HEK293 (cell line): ENCODE results near the gene TUBB3.

Experiments used
- CTCF ChIA-PET: fragments of 350-600 bp; formaldehyde crosslinking; extraction: SDS; loops from one replicate; lab custom pipeline; 2021; ENCODE audit warnings: antibody characterized with exemption; lab: Yijun Ruan, JAX
- POLR2A ChIA-PET: fragments of 300-600 bp; formaldehyde crosslinking; extraction: SDS; loops from one replicate; lab custom pipeline; 2020; ENCODE audit warnings: antibody characterized with exemption, inconsistent platforms; lab: Yijun Ruan, JAX
- H3K27ac ChIP-seq: fragments of 200-500 bp; sonication (Bioruptor generic); 2 replicates; pipeline ENCODE4 v1.5.1; 2014; ENCODE audit warnings: low read depth, low read length, control low read depth, inconsistent platforms; ENCODE audit errors: extremely low read depth
- H3K36me3 ChIP-seq, 2 experiments: fragments of 200-500 bp in 1 of 2; sonication (Bioruptor generic) in 1 of 2; 1 replicate in 1 of 2; 2 replicates in 1 of 2; pipeline ENCODE4 v1.5.1; 2014 to 2017; ENCODE audit warnings: inconsistent platforms in 2 of 2, low read length in 2 of 2; ENCODE audit not compliant: control insufficient read depth in 2 of 2, insufficient read depth in 1 of 2
- H3K4me1 ChIP-seq: fragments of 200-500 bp; sonication (Bioruptor generic); 2 replicates; pipeline ENCODE4 v1.5.1; 2014; ENCODE audit warnings: mild to moderate bottlenecking, low read length, inconsistent platforms; ENCODE audit not compliant: control insufficient read depth, insufficient read depth
- H3K4me3 ChIP-seq: 2 replicates; pipeline ENCODE4 v1.5.1; 2011; ENCODE audit warnings: low read depth, mild to moderate bottlenecking, control low read depth, low read length, moderate library complexity
- H3K9me3 ChIP-seq: fragments of 200-500 bp; sonication (Bioruptor generic); 2 replicates; pipeline ENCODE4 v1.5.1; 2014; ENCODE audit warnings: low read depth, low read length, inconsistent platforms; ENCODE audit not compliant: control insufficient read depth, insufficient read depth
- KLF1 ChIP-seq: fragments of 450-650 bp; formaldehyde crosslinking; IDR thresholded peaks from 2 replicates; pipeline ENCODE4 v1.5.1; 2016; ENCODE audit warnings: missing biosample characterization, missing genetic modification characterization
- SP3 ChIP-seq: fragments of 450-650 bp; formaldehyde crosslinking; IDR thresholded peaks from 2 replicates; pipeline ENCODE4 v1.5.1; 2016; ENCODE audit warnings: missing biosample characterization, missing genetic modification characterization
- TCF7L2 ChIP-seq: IDR thresholded peaks from 2 replicates; pipeline ENCODE4 v1.6.1; 2011; ENCODE audit warnings: low read depth, mild to moderate bottlenecking, inconsistent platforms, low read length, moderate library complexity, borderline replicate concordance
- ZBTB1 ChIP-seq: fragments of 450-650 bp; formaldehyde crosslinking; IDR thresholded peaks from 2 replicates; pipeline ENCODE4 v1.5.1; 2016; ENCODE audit warnings: missing biosample characterization, missing genetic modification characterization
- ZBTB10 ChIP-seq: fragments of 450-650 bp; formaldehyde crosslinking; IDR thresholded peaks from 2 replicates; pipeline ENCODE4 v1.5.1; 2016; ENCODE audit warnings: missing biosample characterization, missing genetic modification characterization
- ZBTB21 ChIP-seq: fragments of 450-650 bp; formaldehyde crosslinking; IDR thresholded peaks from 2 replicates; pipeline ENCODE4 v1.5.1; 2017; ENCODE audit warnings: missing biosample characterization, missing genetic modification characterization
- ZBTB44 ChIP-seq: fragments of 450-650 bp; IDR thresholded peaks from 2 replicates; pipeline ENCODE4 v1.5.1; 2018; ENCODE audit warnings: missing biosample characterization, mild to moderate bottlenecking, missing genetic modification characterization
- ZNF10 ChIP-seq: fragments of 450-650 bp; formaldehyde crosslinking; IDR thresholded peaks from 2 replicates; pipeline ENCODE4 v1.5.1; 2017; ENCODE audit warnings: missing biosample characterization, missing genetic modification characterization
- ZNF112 ChIP-seq: fragments of 450-650 bp; formaldehyde crosslinking; IDR thresholded peaks from 2 replicates; pipeline ENCODE4 v1.5.0; 2017; ENCODE audit warnings: missing biosample characterization, missing genetic modification characterization
- ZNF146 ChIP-seq: fragments of 450-650 bp; formaldehyde crosslinking; IDR thresholded peaks from 2 replicates; pipeline ENCODE4 v1.5.1; 2016; ENCODE audit warnings: missing biosample characterization, missing genetic modification characterization
- ZNF202 ChIP-seq: fragments of 450-650 bp; formaldehyde crosslinking; IDR thresholded peaks from 2 replicates; pipeline ENCODE4 v1.5.1; 2016; ENCODE audit warnings: missing biosample characterization, missing genetic modification characterization, borderline replicate concordance
- ZNF37A ChIP-seq: fragments of 450-650 bp; IDR thresholded peaks from 2 replicates; pipeline ENCODE4 v1.5.1; 2018; ENCODE audit warnings: missing biosample characterization, missing genetic modification characterization
- ZNF394 ChIP-seq: fragments of 450-650 bp; formaldehyde crosslinking; IDR thresholded peaks from 2 replicates; pipeline ENCODE4 v1.5.1; 2016; ENCODE audit warnings: missing biosample characterization, missing genetic modification characterization, mild to moderate bottlenecking, moderate library complexity, borderline replicate concordance
- ZNF510 ChIP-seq: fragments of 450-650 bp; formaldehyde crosslinking; IDR thresholded peaks from 2 replicates; pipeline ENCODE4 v1.5.1; 2018; ENCODE audit warnings: mild to moderate bottlenecking, missing genetic modification characterization, missing biosample characterization; ENCODE audit not compliant: insufficient replicate concordance
- ZNF548 ChIP-seq: fragments of 450-650 bp; formaldehyde crosslinking; IDR thresholded peaks from 2 replicates; pipeline ENCODE4 v1.5.1; 2016; ENCODE audit warnings: missing biosample characterization, missing genetic modification characterization
- ZNF623 ChIP-seq: fragments of 450-650 bp; formaldehyde crosslinking; IDR thresholded peaks from 2 replicates; pipeline ENCODE4 v1.5.1; 2016; ENCODE audit warnings: missing biosample characterization, missing genetic modification characterization
- ZNF624 ChIP-seq: fragments of 450-650 bp; formaldehyde crosslinking; IDR thresholded peaks from 2 replicates; pipeline ENCODE4 v1.5.1; 2017; ENCODE audit warnings: missing biosample characterization, missing genetic modification characterization
- ZNF76 ChIP-seq: fragments of 450-650 bp; formaldehyde crosslinking; IDR thresholded peaks from 2 replicates; pipeline ENCODE4; 2016; ENCODE audit warnings: low read depth, missing biosample characterization, missing genetic modification characterization, borderline replicate concordance
- TF ChIP-seq, protein P1 (sequence below): fragments of 450-650 bp; formaldehyde crosslinking; IDR thresholded peaks from 2 replicates; pipeline ENCODE4 v1.5.1; 2016; ENCODE audit warnings: missing biosample characterization, missing genetic modification characterization, borderline replicate concordance

TUBB3 gene

GRCh38 chr16:89946515-89946914, 23.4 kb downstream of the TUBB3 start:
- Histone ChIP-seq H3K4me1 (no peaks in the 10 kb centered on the region), H3K36me3 (no peaks in the 10 kb centered on the region; a peak in 1 of 3 replicates), H3K4me3 (no peak overlapping the region), H3K27ac (no peak overlapping the region), H3K9me3 (no peaks in the 10 kb centered on the region)
- TF ChIP-seq SP3 (tag by site-specific recombination) (no peak), ZNF146 (no peak), ZNF76 (tag by site-specific recombination) (no peak), ZNF112 (tag by site-specific recombination) (no peak), ZNF548 (tag by site-specific recombination) (no peak), ZBTB21 (tag by site-specific recombination) (no peak), ZNF394 (tag by site-specific recombination) (no peak), ZNF202 (tag by site-specific recombination) (no peak)
- POLR2A ChIA-PET: interaction anchor here (0.7 kb wide), 1 partner anchor 173 kb away, joined by 3 read pairs; no protein-coding TSS in a partner anchor
- CTCF ChIA-PET: no interaction called here

DNA sequence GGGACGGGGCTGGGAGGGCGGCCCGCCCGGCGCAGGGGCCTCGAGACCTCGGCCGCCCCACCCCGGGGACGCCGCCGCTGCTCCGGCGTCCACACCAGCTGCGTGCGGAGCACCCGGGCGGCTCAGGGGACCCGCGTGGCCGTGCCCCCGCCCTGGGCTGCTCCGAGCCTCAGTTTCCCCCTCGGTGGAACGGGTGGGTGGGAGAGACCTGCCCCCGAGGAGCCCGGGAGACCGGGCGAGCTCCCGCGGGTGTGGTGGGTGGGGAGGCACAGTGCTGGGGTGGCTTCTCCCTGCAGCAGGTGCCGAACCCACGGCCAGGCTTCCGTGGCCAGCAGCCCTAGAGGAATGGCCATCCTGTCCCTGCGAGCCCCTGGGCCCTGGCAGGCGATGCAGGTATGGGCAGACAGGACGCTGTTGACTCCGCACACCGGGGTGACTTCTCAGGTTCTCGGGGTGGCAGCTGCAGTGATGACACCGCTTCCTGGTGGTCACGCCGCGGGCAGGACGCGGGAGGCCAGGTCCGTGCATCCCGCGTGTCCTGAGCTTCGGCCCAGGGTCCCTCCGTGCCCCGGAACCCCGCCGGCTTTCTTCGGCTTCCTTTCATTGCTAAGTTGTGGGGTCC, 26.1 kb downstream of the TUBB3 start:
- H3K4me3 ChIP-seq: peak overlapping the region; percentile 61
- no peaks in the 10 kb centered on the region for H3K4me1 ChIP-seq
- TF ChIP-seq ZBTB1 (tag by site-specific recombination) (no peak), ZNF37A (no peak), ZNF10 (tag by site-specific recombination) (0 out of 2 replicates have a peak, but pooled peaks have one; percentile 19), ZBTB44 (tag by site-specific recombination) (no peak), ZNF624 (tag by site-specific recombination) (no peak), TCF7L2 (no peak), KLF1 (tag by site-specific recombination) (0 out of 2 replicates have a peak, but pooled peaks have one; percentile 17), ZNF510 (no peak), ZBTB10 (tag by site-specific recombination) (no peak), ZNF623 (tag by site-specific recombination) (no peak)
- TF ChIP-seq, protein P1, sequence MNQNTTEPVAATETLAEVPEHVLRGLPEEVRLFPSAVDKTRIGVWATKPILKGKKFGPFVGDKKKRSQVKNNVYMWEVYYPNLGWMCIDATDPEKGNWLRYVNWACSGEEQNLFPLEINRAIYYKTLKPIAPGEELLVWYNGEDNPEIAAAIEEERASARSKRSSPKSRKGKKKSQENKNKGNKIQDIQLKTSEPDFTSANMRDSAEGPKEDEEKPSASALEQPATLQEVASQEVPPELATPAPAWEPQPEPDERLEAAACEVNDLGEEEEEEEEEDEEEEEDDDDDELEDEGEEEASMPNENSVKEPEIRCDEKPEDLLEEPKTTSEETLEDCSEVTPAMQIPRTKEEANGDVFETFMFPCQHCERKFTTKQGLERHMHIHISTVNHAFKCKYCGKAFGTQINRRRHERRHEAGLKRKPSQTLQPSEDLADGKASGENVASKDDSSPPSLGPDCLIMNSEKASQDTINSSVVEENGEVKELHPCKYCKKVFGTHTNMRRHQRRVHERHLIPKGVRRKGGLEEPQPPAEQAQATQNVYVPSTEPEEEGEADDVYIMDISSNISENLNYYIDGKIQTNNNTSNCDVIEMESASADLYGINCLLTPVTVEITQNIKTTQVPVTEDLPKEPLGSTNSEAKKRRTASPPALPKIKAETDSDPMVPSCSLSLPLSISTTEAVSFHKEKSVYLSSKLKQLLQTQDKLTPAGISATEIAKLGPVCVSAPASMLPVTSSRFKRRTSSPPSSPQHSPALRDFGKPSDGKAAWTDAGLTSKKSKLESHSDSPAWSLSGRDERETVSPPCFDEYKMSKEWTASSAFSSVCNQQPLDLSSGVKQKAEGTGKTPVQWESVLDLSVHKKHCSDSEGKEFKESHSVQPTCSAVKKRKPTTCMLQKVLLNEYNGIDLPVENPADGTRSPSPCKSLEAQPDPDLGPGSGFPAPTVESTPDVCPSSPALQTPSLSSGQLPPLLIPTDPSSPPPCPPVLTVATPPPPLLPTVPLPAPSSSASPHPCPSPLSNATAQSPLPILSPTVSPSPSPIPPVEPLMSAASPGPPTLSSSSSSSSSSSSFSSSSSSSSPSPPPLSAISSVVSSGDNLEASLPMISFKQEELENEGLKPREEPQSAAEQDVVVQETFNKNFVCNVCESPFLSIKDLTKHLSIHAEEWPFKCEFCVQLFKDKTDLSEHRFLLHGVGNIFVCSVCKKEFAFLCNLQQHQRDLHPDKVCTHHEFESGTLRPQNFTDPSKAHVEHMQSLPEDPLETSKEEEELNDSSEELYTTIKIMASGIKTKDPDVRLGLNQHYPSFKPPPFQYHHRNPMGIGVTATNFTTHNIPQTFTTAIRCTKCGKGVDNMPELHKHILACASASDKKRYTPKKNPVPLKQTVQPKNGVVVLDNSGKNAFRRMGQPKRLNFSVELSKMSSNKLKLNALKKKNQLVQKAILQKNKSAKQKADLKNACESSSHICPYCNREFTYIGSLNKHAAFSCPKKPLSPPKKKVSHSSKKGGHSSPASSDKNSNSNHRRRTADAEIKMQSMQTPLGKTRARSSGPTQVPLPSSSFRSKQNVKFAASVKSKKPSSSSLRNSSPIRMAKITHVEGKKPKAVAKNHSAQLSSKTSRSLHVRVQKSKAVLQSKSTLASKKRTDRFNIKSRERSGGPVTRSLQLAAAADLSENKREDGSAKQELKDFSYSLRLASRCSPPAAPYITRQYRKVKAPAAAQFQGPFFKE (tag by site-specific recombination): 0 out of 2 replicates have a peak, but pooled peaks have one; percentile 18
- ChIA-PET CTCF (interaction anchor here (0.7 to 1.3 kb wide), 2 partner anchors 23 to 69 kb away, joined by 3 to 5 read pairs; no protein-coding TSS in a partner anchor), POLR2A (interaction anchor here (0.5 to 1.2 kb wide), 3 partner anchors 28 to 224 kb away, joined by 3 to 4 read pairs (median 4); partner anchors contain the start of gene MC1R)
- peaks cover 0 to 8% of the 10 kb centered on the region in 2 experiments; a peak in 2 of 3 replicates for H3K36me3 ChIP-seq
- no peak overlapping the region; the same call in 1 of the 2 replicates for H3K27ac ChIP-seq
- no peaks in the 10 kb centered on the region for H3K9me3 ChIP-seq
